RWPE1 (cell line): ENCODE measurements around the gene PAX5.

ENCODE experiments used
- CTCF ChIA-PET: fragments of 350-600 bp; sonication (Branson Sonifier 250); formaldehyde crosslinking; extraction: SDS; loops from one replicate; lab custom pipeline; 2021; lab: Yijun Ruan, JAX
- POLR2A ChIA-PET: fragments of 400-600 bp; formaldehyde crosslinking; extraction: SDS; loops from one replicate; lab custom pipeline; 2020; ENCODE audit warnings: antibody characterized with exemption; ENCODE audit not compliant: low non-redundant PET; lab: Yijun Ruan, JAX
- DNase-seq: peaks from one replicate; pipeline ENCODE4 v3.0.0; 2012; ENCODE audit warnings: low spot score
- H3K27ac ChIP-seq: fragments of 450-650 bp; 2 replicates; pipeline ENCODE4 v1.5.1; 2017
- CTCF ChIP-seq: fragments of 450-650 bp; conservative IDR thresholded peaks from 2 replicates; pipeline ENCODE4 v1.5.1; 2017; ENCODE audit warnings: low read depth, mild to moderate bottlenecking

PAX5 gene

GRCh38 chr9:37026113-37026930 lies 7.7 kb downstream of the PAX5 start:
- POLR2A ChIA-PET: no interaction called here
- no peak for DNase-seq
- no peak overlapping the region for H3K27ac ChIP-seq
- no peak for TF ChIP-seq CTCF
- CTCF ChIA-PET: interaction anchor here (0.5 to 0.9 kb wide), 6 partner anchors 73 to 384 kb away, joined by 3 to 5 read pairs (median 4); no protein-coding TSS in a partner anchor

- ChIA-PET POLR2A (no interaction called here), CTCF (interaction anchor here (0.6 to 0.9 kb wide), 3 partner anchors 152 to 393 kb away, joined by 3 to 4 read pairs (median 4); no protein-coding TSS in a partner anchor)
- H3K27ac ChIP-seq: no peak overlapping the region
- no peak for DNase-seq
- no peak for TF ChIP-seq CTCF
Observed at GRCh38 chr9:37025823-37026112, 8.3 kb downstream of the PAX5 start.

GRCh38 chr9:37025071-37025822 lies 8.8 kb downstream of the PAX5 start:
- TF ChIP-seq CTCF: no peak
- POLR2A ChIA-PET: no interaction called here
- H3K27ac ChIP-seq: no peak overlapping the region
- DNase-seq: no peak
- CTCF ChIA-PET: interaction anchor here (0.6 to 0.9 kb wide), 3 partner anchors 151 to 392 kb away, joined by 3 to 4 read pairs (median 4); no protein-coding TSS in a partner anchor

GRCh38 chr9:37017546-37017945 lies 16.5 kb downstream of the PAX5 start:
- no peak for TF ChIP-seq CTCF
- H3K27ac ChIP-seq: no peak overlapping the region
- DNase-seq: no peak
- POLR2A ChIA-PET: no interaction called here
- CTCF ChIA-PET: no interaction called here

GRCh38 chr9:37011530-37011929 lies 22.5 kb downstream of the PAX5 start:
- TF ChIP-seq CTCF: no peak
- DNase-seq: no peak
- no peak overlapping the region for H3K27ac ChIP-seq
- CTCF ChIA-PET: interaction anchor here (0.5 kb wide), 1 partner anchor 550 kb away, joined by 4 read pairs; no protein-coding TSS in a partner anchor
- POLR2A ChIA-PET: no interaction called here

- ChIA-PET CTCF (no interaction called here), POLR2A (no interaction called here)
- no peak for DNase-seq
- H3K27ac ChIP-seq: no peak overlapping the region
- no peak for TF ChIP-seq CTCF
Observed at GRCh38 chr9:37010976-37011375, 23.1 kb downstream of the PAX5 start.
